GM19099 (cell line): Measurements from ENCODE around the gene BOD1.

Experiments
- POLR2A ChIP-seq: IDR thresholded peaks from 3 replicates; pipeline ENCODE4 v1.6.1; 2011; ENCODE audit warnings: low read depth; ENCODE audit not compliant: insufficient read length; ENCODE audit errors: extremely low read depth

BOD1 gene

DNA sequence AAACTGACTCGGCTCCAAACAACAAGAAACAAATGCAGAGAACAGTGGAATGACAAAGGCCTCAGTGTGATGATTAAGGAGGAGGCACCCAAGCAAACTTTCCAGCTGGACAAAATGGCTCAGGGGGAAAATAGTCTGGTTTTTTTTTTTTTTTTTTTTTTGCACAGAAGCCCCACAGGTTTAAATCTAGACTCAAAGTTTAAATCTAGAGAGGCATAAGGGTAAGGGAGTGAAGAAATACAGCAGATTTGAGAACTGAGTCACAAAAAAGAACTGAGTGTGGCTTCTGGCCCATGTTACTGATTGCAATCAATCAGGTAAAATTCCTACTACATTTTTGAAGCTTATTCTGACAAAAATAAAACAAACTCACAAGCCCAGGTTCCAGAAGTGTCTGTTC is 12.3 kb downstream of the BOD1 start:
- no peak for TF ChIP-seq POLR2A

DNA sequence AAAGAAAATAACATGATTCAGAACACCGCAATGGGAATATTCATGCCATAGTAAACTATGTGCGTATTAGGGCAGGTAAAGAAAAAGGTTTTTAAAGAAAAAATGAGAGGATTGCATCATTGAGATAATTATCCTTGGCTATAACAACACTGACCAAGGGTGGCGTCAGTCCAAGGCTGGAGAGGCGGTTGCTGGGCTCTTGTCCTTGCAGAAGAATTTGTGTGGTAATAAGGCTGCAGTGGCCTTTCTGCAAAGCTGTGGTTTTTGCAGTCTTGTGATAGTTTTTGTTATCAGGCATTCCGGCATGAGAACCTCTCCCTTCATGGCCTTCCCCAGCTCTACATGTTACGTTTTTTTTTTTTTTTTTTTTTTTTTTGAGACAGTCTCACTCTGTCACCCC is 14.0 kb downstream of the BOD1 start:
- TF ChIP-seq POLR2A = no peak

DNA sequence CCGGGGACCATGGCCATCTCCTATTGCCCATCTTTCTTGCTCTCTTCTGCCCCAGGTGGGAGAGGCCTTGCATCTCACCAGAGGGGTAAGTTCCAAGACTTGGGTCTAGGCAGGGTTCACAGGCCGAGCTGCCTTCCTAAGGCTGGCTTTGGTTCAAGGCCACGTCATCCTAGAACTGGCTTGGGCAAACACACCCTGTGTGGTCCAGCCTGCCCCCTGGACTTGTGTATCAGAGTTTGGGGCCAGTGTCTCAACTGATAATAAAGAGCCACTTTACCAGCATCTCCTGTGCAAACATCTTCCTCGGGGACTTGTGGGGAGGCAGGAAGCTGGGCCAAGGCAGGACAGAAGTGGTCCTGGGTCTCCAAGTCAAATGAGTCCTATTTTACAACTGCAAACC is 17.8 kb downstream of the BOD1 start:
- no peak for TF ChIP-seq POLR2A

DNA sequence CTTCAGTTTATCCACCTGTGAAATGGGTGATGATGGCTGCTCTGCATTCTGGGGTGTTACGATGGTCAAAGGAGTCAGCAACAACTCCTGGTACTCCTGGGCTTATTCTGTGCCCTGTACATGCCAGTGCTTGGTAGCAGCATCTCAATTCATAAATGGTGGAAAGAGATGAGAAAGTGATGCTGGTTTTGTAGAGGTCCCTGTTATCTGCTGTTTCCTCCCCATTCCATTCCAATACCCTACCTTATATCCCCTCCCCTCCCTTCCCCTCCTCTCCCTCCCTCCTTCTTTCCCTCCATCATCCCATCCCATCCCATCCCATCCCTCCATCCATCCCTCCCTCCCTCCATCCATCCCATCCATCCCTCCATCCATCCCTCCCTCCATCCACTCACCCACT is 19.1 kb downstream of the BOD1 start:
- TF ChIP-seq POLR2A = no peak

DNA sequence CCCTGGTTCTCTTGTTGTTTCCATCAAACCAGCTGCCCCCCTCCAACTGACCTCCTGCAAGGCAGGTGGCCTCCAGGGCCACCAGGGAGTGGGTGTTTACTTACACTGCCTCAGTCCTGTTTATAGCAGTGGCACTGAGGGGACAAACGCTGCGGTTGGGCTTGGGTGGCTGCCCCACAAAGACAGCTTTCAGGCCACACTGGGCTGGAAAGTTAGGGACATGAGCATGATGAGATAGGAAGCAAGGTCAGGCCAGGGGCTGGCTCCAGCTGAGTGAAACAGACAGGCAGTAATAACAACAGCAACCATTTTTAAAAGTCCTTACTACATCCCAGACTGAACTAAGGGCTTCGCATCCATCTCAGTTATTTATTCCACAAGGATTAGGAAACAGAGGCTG is 20.6 kb downstream of the BOD1 start:
- TF ChIP-seq POLR2A = no peak

DNA sequence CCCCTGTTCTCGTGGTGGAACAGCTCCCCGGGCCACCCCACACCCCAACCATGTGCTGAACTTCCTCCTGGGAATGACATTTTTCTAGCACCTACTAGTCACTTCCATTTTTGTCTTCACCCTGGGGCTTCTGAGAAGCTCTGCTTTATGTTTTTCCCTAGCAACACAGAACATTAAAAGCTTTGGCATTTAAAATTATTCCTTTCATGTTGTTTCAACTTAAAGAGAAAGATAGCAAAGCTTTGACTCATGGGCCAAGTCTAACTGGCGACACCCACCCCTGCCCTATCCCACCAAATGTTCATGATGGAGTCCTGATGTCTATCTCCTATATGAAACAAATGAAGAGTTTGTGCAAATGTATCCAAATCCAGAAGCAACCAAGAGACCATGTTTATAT is 22.4 kb downstream of the BOD1 start:
- no peak for TF ChIP-seq POLR2A

DNA sequence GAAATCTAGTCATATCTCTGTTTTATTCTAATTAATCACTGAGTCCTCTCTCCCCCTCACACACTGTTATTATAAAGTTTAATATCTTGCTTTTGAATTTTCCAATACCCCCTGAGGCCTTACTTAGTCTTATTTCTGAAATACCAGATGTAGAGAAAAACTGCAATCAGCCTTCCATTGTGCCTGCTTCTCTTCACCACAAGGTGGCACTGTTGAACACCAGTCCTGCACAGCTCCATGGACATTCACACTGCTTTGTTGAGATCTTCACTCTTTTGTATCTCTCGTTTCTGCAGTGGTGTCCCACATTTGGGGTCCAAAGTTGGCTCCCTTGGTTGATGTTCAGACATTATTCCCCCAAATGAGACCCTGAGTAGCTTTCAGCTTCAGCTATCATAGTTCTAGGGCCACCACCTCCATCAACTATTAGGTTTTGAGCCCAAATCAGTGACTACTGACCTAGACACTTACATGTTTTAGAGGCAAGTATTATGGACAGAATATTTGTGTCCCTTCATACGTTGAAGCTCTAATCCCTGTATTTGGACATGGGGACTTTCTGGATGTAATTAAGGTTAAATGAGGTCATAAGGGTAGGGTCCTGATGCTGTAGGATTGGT is 24.3 kb downstream of the BOD1 start:
- no peak for TF ChIP-seq POLR2A

DNA sequence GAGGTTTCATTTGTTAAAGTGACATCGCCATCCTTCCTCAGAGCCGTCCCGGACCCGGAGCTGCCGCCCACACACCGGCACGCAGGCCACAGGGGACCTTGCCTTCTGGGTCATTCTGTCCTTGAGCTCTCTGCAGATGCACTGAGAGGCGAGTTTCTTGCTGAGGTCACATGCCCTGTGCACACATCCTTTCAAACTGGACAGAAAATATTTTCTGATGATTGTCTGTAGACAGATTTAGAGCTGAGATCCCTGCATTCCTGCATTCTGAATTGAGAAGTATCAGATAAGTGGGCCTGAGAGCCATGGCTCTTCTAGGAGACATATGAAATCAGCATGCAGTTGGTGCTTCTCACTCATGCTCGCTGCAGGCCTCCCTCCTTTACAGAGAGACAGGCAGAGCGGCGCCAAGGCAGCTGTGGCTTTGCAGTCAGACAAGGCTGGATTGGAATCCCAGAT is 25.4 kb downstream of the BOD1 start:
- no peak for TF ChIP-seq POLR2A

DNA sequence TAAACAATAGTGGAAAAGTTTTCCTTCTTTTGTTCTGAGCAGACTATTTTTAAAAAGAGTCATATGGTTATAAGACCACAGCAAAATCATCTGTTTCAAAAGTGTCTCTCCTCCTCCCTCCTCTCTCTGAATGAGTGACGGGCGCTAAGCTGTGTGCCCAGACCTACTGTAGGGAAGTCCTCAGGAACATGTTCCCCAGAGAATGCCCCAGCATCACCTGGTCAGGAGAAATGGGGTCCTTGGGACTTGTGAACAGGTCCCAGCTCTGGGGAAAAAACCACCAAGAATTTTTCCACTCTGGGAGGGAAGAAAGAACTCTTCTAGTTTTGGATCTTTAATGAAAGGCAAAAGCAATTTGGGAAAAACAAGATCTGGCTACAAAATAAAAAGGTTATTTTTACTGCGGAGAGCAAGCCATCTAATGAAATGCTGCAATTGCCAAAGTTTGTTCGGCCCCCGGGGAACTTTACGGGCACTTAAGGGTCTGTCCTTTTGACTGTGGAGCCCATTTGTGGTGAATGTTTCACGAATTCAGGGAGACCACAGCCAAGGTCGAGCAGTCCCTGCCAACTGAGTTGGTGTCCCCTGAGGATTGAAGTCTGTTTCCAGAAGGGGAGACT is 25.9 kb downstream of the BOD1 start:
- no peak for TF ChIP-seq POLR2A

DNA sequence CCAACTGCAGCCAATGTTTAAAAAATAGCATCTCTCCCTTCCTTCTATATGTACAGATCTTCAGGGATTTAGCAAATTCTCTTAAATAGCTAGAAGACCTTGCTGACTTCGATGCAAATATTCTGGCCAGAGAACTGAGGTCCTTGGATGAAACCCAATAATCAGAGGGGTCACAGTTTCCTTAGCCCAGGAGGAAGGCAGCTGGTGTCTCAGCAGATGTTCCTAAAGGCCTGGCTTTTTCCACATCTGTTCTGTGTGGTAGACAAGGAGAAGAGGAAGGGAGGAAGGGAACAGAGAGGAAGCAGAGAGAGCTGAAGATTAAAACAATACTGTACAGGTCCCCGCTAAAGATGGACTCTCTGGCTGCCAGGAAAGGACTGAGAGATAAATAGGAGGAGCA is 33.1 kb downstream of the BOD1 start:
- no peak for TF ChIP-seq POLR2A

DNA sequence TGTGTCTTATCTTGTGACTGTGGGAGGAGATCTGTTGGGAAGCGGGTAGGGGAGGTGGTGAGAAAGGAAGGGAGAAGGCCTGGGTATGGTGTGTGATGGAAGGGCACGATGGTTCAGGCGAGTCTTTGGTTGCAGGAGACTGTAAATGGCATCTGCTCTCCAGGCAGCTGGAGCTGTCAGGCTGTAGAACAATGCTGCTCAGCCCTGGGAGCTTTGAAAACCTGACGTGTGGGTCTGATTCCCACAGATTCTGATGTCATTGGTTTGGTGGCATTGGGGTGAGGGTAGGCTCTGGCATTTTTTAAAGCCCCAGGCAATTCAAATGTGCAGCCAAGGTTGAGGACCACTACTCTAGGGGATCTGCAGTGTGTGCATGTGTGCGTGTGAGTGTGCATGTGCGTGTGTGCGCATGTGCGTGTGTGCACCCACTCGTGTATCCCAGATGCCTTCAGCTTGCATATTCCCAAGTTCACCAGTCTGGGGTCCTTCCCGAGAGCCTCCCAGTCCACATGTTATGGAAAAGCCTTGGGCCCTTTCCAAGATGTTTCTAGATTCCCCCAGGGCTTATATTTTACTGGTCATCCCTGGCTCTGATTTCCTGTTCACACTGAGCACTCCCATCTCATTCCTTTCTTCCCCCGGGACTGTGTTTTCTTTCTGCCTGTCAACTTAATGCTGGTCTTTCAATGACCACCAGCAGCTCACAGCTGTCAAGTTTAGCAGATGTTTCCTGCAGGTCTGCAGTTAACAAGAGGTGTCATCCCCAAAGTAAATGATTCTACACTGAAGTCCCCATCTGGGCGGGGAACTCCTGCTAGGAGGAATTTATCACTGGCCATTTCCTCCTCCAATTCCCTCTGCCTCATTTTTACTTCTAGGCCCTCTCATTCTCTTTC is 34.0 kb downstream of the BOD1 start:
- no peak for TF ChIP-seq POLR2A

DNA sequence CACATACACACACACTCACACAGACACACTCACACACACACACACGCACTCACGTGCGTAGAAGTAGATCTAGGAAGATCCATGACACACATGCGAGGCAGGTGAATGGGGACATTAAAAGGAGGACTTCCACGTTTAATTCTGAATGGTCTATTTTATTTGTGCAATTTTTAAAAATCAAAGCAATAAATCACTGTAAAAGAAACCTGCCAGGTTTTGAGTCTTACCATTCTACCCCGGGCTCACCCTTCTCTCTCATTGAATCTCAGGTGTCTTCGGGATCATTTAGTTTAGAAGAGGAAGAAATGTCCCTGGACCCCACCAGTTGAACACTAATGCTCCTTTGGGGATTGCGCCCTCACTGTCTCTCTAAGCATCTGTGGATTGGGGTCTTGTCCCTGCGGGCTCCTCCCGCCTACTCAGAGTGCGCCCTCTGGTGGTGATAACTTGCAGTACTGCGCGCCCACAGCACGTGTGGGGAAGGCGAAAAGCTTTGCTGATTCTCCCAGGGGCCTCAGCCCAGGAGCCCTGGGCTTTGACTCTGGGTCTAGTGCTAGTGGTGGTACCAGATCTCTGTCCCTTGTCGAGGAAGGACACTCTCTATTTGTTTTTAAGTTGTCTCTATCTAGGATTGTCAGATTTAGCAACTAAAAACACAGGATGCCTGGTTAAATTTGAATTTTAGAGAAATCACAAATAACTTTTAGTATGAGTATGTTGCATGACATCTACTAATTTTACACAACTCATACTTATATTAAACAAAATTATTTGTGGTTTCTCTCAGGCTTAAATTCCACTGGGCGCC is 34.8 kb downstream of the BOD1 start:
- TF ChIP-seq POLR2A = no peak

DNA sequence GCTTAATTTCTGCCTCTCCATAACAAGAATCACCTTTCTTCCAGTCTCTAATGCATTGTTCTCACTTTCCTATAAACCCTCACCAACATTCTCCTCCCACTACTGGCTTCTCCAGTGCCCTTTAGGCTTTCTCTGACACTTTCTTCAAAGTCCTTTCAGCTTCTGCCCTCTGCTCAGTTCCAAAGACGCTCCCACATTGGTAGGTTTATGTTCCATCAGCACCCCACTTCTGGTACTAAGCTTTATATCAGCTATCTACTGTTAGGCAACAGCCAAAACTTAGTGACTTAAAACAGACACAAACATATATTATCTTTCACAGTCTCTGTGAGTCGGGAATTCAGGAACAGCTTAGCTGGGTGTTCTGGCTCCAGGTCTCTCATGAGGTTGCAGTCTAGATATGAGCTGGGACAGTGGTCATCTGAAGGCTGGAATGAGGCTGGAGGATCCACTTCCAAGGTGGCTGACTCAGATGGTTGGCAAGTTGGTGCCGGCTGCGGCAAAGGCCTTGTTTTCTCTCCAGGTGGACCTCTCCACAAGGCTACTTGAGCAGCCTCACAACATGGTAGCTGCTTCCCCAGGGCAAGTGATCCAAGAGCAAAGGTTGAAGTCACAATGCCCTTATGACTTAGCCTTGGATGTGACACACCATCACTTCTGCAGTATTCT is 37.4 kb downstream of the BOD1 start:
- TF ChIP-seq POLR2A = no peak

DNA sequence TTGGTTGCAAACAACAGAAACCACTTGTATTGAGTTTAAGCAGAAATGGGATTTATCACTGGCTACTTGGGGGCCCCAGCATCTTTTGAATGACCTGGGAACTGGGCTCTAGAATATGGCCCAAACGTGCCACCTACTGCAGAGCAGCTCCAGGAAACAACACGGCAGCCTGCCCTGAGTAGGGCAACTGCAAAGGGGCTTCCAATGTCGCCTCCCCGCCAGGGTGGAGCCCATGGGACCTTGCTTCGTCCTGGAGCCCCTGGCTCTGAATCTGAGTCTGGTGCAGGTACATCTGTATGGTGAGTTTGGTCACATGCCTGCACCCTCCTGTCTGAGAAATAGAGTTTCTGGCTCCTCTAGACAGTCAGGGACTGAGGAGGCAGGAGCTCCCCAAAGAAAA is 38.6 kb downstream of the BOD1 start:
- no peak for TF ChIP-seq POLR2A

DNA sequence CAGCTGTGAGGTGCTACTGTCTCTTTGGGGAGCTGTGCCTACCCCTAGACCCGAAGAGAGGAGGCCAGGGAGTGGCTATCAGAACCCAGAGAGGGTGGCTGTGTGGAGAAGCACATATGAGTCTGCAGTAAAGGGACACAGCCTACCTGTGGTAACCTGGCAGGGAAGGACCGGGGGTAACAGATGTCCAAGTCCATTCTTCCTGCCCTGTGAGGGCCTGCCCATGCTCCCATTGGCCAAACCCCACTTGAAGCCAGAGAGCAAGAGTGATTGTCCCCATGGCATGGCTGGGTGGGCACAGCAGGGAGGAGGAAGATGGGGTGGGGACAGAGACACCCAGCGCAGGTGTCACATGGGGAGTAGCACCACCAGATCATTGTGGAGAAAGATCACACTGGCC is 39.3 kb downstream of the BOD1 start:
- TF ChIP-seq POLR2A = no peak

DNA sequence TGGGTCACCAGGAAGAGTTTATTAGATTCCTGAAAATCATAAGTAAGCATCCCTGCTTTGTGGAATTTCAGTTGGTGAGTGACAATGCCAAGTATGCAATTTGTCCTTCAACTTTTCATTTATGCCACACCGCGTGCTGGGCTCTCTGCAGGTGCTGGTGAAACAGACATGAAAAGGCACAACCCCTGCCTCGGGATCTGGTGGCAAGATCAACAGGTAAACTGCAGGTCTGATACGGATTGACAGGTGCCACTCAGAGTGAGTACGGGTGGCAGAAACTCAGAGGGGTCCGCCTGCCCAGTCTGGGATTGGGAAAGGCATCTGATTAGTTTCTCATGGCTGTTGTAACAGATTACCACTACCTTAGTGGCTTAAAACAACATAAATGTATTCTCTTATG is 40.5 kb downstream of the BOD1 start:
- TF ChIP-seq POLR2A = no peak
